GM19372 (cell line): ENCODE results near the gene DAPL1.

Experiments used
- ATAC-seq: cut with Tn5 transposase; IDR thresholded peaks from one replicate; pipeline ENCODE4 v1.9.1; 2021; ENCODE audit warnings: mild to moderate bottlenecking, low read depth, moderate library complexity; ENCODE audit not compliant: unreplicated experiment

Gene DAPL1

GRCh38 chr2:158776231-158776630, 18.9 kb upstream of the DAPL1 start:
- no peak for ATAC-seq

- ATAC-seq = no peak
Measured at GRCh38 chr2:158777077-158777476, 18.0 kb upstream of the DAPL1 start.

- ATAC-seq = no peak
Measured at GRCh38 chr2:158778243-158778642, 16.9 kb upstream of the DAPL1 start.

- ATAC-seq = no peak
Measured at GRCh38 chr2:158779621-158780020, 15.5 kb upstream of the DAPL1 start.

GRCh38 chr2:158781353-158781961, 13.7 kb upstream of the DAPL1 start:
- ATAC-seq = no peak

- ATAC-seq = no peak
Measured at GRCh38 chr2:158782136-158782535, 13.0 kb upstream of the DAPL1 start.

GRCh38 chr2:158782616-158783015, 12.5 kb upstream of the DAPL1 start:
- ATAC-seq = no peak

GRCh38 chr2:158783923-158784322, 11.2 kb upstream of the DAPL1 start:
- no peak for ATAC-seq

GRCh38 chr2:158786897-158787296, 8.2 kb upstream of the DAPL1 start:
- ATAC-seq = no peak

GRCh38 chr2:158788951-158789350, 6.2 kb upstream of the DAPL1 start:
- ATAC-seq = no peak

- no peak for ATAC-seq
Measured at GRCh38 chr2:158796652-158797051, 1.5 kb downstream of the DAPL1 start.

- ATAC-seq = no peak
Measured at GRCh38 chr2:158797963-158798700, 3.0 kb downstream of the DAPL1 start.

GRCh38 chr2:158799181-158799580, 4.1 kb downstream of the DAPL1 start:
- no peak for ATAC-seq

- ATAC-seq = no peak
Measured at GRCh38 chr2:158803506-158803905, 8.4 kb downstream of the DAPL1 start.

GRCh38 chr2:158805255-158805654, 10.1 kb downstream of the DAPL1 start:
- no peak for ATAC-seq

GRCh38 chr2:158805936-158806335, 10.8 kb downstream of the DAPL1 start:
- no peak for ATAC-seq

GRCh38 chr2:158806941-158807340, 11.8 kb downstream of the DAPL1 start:
- ATAC-seq = no peak

GRCh38 chr2:158808426-158808825, 13.3 kb downstream of the DAPL1 start:
- no peak for ATAC-seq

- no peak for ATAC-seq
Measured at GRCh38 chr2:158809816-158810215, 14.7 kb downstream of the DAPL1 start.

GRCh38 chr2:158810731-158811460, 15.8 kb downstream of the DAPL1 start:
- ATAC-seq = no peak

- ATAC-seq = no peak
Measured at GRCh38 chr2:158815166-158815565, 20.0 kb downstream of the DAPL1 start.

- ATAC-seq = no peak
Measured at GRCh38 chr2:158815658-158816057, 20.5 kb downstream of the DAPL1 start.
